GM12891 (cell line): Measurements from ENCODE around the gene KIF18B.

ENCODE experiments used
- DNase-seq: peaks from one replicate; pipeline ENCODE4 v3.0.0; 2011; ENCODE audit warnings: low spot score; ENCODE audit not compliant: insufficient read length
- FAIRE-seq: peaks from 2 replicates; lab custom pipeline; 2011; peaks lifted over from hg19 to GRCh38; lab: Jason Lieb, UNC
- PAX5 ChIP-seq: IDR thresholded peaks from 2 replicates; pipeline ENCODE4 v1.6.1; 2011; ENCODE audit warnings: low read length, moderate library complexity, mild to moderate bottlenecking; ENCODE audit not compliant: insufficient read depth, severe bottlenecking
- POLR2A ChIP-seq: IDR thresholded peaks from 2 replicates; pipeline ENCODE4 v1.6.1; 2011; ENCODE audit warnings: low read depth, low read length, control low read depth
- POLR2AphosphoS5 ChIP-seq: IDR thresholded peaks from 2 replicates; pipeline ENCODE4 v1.6.1; 2011; ENCODE audit warnings: low read depth, low read length, control low read depth
- POU2F2 ChIP-seq: IDR thresholded peaks from 2 replicates; pipeline ENCODE4 v1.6.1; 2011; ENCODE audit warnings: low read depth, mild to moderate bottlenecking, control low read depth, low read length, moderate library complexity
- SPI1 ChIP-seq: IDR thresholded peaks from 2 replicates; pipeline ENCODE4 v1.6.1; 2011; ENCODE audit warnings: low read depth, low read length, control low read depth
- TAF1 ChIP-seq: IDR thresholded peaks from 2 replicates; pipeline ENCODE4 v1.6.1; 2011; ENCODE audit warnings: low read depth, low read length, control low read depth

Gene KIF18B

GRCh38 chr17:44922136-44922535, 25.4 kb downstream of the KIF18B start:
- no peak for TF ChIP-seq TAF1
- no peak for TF ChIP-seq SPI1
- no peak for TF ChIP-seq POLR2AphosphoS5
- TF ChIP-seq PAX5: no peak
- no peak for TF ChIP-seq POU2F2
- TF ChIP-seq POLR2A: no peak
- DNase-seq (no peak), FAIRE-seq (no peak)

- no peak for TF ChIP-seq TAF1
- no peak for TF ChIP-seq POU2F2
- TF ChIP-seq POLR2A: no peak
- TF ChIP-seq SPI1: no peak
- no peak for TF ChIP-seq PAX5
- TF ChIP-seq POLR2AphosphoS5: no peak
- DNase-seq (no peak), FAIRE-seq (no peak)
Measured at GRCh38 chr17:44921122-44921882, 26.3 kb downstream of the KIF18B start.

GRCh38 chr17:44920565-44920940, 27.0 kb downstream of the KIF18B start:
- DNase-seq (no peak), FAIRE-seq (no peak)
- TF ChIP-seq POU2F2 (no peak), TAF1 (no peak), PAX5 (no peak), POLR2AphosphoS5 (no peak), POLR2A (no peak), SPI1 (no peak)

- TF ChIP-seq POU2F2: 0 out of 2 replicates have a peak, but pooled peaks have one; percentile 30
- TF ChIP-seq POLR2A: no peak
- DNase-seq (peak; percentile 83), FAIRE-seq (peak; percentile 96)
Measured at GRCh38 chr17:44919885-44920564, 27.5 kb downstream of the KIF18B start.

GRCh38 chr17:44919411-44919810, 28.2 kb downstream of the KIF18B start:
- DNase-seq (no peak), FAIRE-seq (no peak)
- TF ChIP-seq POU2F2 (no peak), TAF1 (no peak), POLR2AphosphoS5 (no peak), PAX5 (no peak), POLR2A (no peak), SPI1 (no peak)

GRCh38 chr17:44918006-44918405, 29.6 kb downstream of the KIF18B start:
- no peak for TF ChIP-seq SPI1
- TF ChIP-seq POU2F2: no peak
- TF ChIP-seq TAF1: no peak
- TF ChIP-seq PAX5: no peak
- no peak for TF ChIP-seq POLR2A
- TF ChIP-seq POLR2AphosphoS5: no peak
- no peak for FAIRE-seq
- no peak for DNase-seq

- FAIRE-seq: no peak
- no peak for DNase-seq
- TF ChIP-seq SPI1 (no peak), POU2F2 (no peak)
Measured at GRCh38 chr17:44917456-44917855, 30.1 kb downstream of the KIF18B start.

GRCh38 chr17:44916781-44917241, 30.8 kb downstream of the KIF18B start:
- TF ChIP-seq SPI1 (no peak), POLR2AphosphoS5 (no peak), TAF1 (no peak), POLR2A (no peak), POU2F2 (no peak), PAX5 (no peak)
- no peak for FAIRE-seq
- no peak for DNase-seq

- FAIRE-seq: no peak
Measured at GRCh38 chr17:44915862-44916780, 31.5 kb downstream of the KIF18B start.

More at GRCh38 chr17:44915862-44916780, 31.5 kb downstream of the KIF18B start:
- DNase-seq: no peak
- no peak for TF ChIP-seq POLR2AphosphoS5
- TF ChIP-seq SPI1: no peak
- TF ChIP-seq TAF1: no peak
- no peak for TF ChIP-seq POLR2A
- no peak for TF ChIP-seq PAX5
- no peak for TF ChIP-seq POU2F2
